Neural progenitor cell (in vitro differentiated cells): Measurements from ENCODE around the gene BICD1. TPM values are rescaled to one million over a fixed set of nuclear protein-coding genes. Genes with fewer than 3 reads are reported as not detected.

Experiments used
- DNase-seq: peaks from one replicate; pipeline ENCODE4 v3.0.0-alpha.2; 2016; ENCODE audit warnings: low spot score
- H2AFZ ChIP-seq: fragments of 200-600 bp; sonication (generic); replicated peaks from 2 replicates; pipeline ENCODE4 v1.6.1; 2016; ENCODE audit warnings: antibody characterized with exemption
- H3F3A ChIP-seq: fragments of 200-600 bp; sonication (generic); 2 replicates; pipeline ENCODE4 v1.6.1; 2016; ENCODE audit warnings: antibody characterized with exemption, low read depth
- H3K27ac ChIP-seq: fragments of 200-600 bp; sonication (generic); 2 replicates; pipeline ENCODE4 v1.5.1; 2016; ENCODE audit warnings: mild to moderate bottlenecking
- H3K27me3 ChIP-seq: fragments of 200-600 bp; sonication (generic); 2 replicates; pipeline ENCODE4 v1.6.1; 2016; ENCODE audit warnings: mild to moderate bottlenecking, moderate library complexity
- H3K36me3 ChIP-seq: fragments of 200-600 bp; sonication (generic); 2 replicates; pipeline ENCODE4 v1.5.1; 2016
- H3K4me1 ChIP-seq: fragments of 200-600 bp; sonication (generic); 2 replicates; pipeline ENCODE4 v1.6.1; 2016; ENCODE audit warnings: mixed run types
- H3K4me2 ChIP-seq: fragments of 200-600 bp; sonication (generic); 2 replicates; pipeline ENCODE4 v1.6.1; 2016
- H3K4me3 ChIP-seq: fragments of 200-600 bp; sonication (generic); 2 replicates; pipeline ENCODE4 v1.5.1; 2016
- H3K79me2 ChIP-seq: fragments of 200-600 bp; sonication (generic); 2 replicates; pipeline ENCODE4 v1.6.1; 2016; ENCODE audit warnings: low read depth
- H3K9ac ChIP-seq: fragments of 200-600 bp; sonication (generic); 2 replicates; pipeline ENCODE4 v1.6.1; 2016
- H3K9me3 ChIP-seq: fragments of 200-600 bp; sonication (generic); 2 replicates; pipeline ENCODE4 v1.5.1; 2016; ENCODE audit warnings: low read depth
- H4K20me1 ChIP-seq: fragments of 200-600 bp; sonication (generic); 2 replicates; pipeline ENCODE4 v1.6.1; 2016; ENCODE audit warnings: low read depth
- H3K27ac Mint-ChIP-seq: 3 replicates; pipeline ENCODE4 v1.8.0; 2021; ENCODE audit warnings: mixed read lengths
- H3K27me3 Mint-ChIP-seq: 2 replicates; pipeline ENCODE4 v1.8.0; 2022; ENCODE audit warnings: low read depth, mild to moderate bottlenecking, inconsistent platforms, moderate library complexity, mixed read lengths; ENCODE audit not compliant: insufficient read depth
- H3K36me3 Mint-ChIP-seq: 3 replicates; pipeline ENCODE4 v1.8.0; 2021; ENCODE audit warnings: mixed read lengths
- H3K4me1 Mint-ChIP-seq: 3 replicates; pipeline ENCODE4 v1.8.0; 2021; ENCODE audit warnings: mixed read lengths
- H3K4me3 Mint-ChIP-seq: 3 replicates; pipeline ENCODE4 v1.8.0; 2021; ENCODE audit warnings: mild to moderate bottlenecking, moderate library complexity, mixed read lengths
- H3K9me3 Mint-ChIP-seq: 3 replicates; pipeline ENCODE4 v1.8.0; 2020; ENCODE audit warnings: mixed read lengths
- CTCF ChIP-seq: fragments of 200-600 bp; sonication (generic); IDR thresholded peaks from 2 replicates; pipeline ENCODE4 v1.5.1; 2017; ENCODE audit warnings: antibody characterized with exemption, mild to moderate bottlenecking
- EZH2 ChIP-seq: fragments of 200-600 bp; sonication (generic); IDR thresholded peaks from 2 replicates; pipeline ENCODE4 v1.6.1; 2017; ENCODE audit warnings: antibody characterized with exemption, mild to moderate bottlenecking, moderate library complexity
- EZH2phosphoT487 ChIP-seq: fragments of 200-600 bp; sonication (generic); IDR thresholded peaks from 2 replicates; pipeline ENCODE4 v1.6.1; 2017; ENCODE audit warnings: antibody characterized with exemption
- total RNA-seq: library from RNA; depleted of rRNA; stranded (reverse); fragments of >200 nt; gene quantifications from 2 replicates; pipeline ENCODE4 v1.2.3, GENCODE V29; 2015; ENCODE audit warnings: low replicate concordance

BICD1 gene
- total RNA-seq, 1 donor from 2014 or later = 23.6 TPM

- Mint-ChIP-seq H3K27me3 (peaks cover 8% of the 10 kb centered on the region), H3K4me1 (peaks cover 24% of the 10 kb centered on the region), H3K4me3 (no peak overlapping the region), H3K27ac (no peak overlapping the region), H3K36me3 (peaks cover 6% of the 10 kb centered on the region), H3K9me3 (peaks cover 6% of the 10 kb centered on the region)
- Histone ChIP-seq H3K36me3 (no peaks in the 10 kb centered on the region), H3K4me3 (no peak overlapping the region), H3K27me3 (no peaks in the 10 kb centered on the region), H3K4me2 (no peak overlapping the region), H4K20me1 (no peaks in the 10 kb centered on the region), H3K9me3 (no peaks in the 10 kb centered on the region), H2AFZ (no peak overlapping the region), H3K79me2 (peaks cover 85% of the 10 kb centered on the region), H3K9ac (no peak overlapping the region), H3F3A (peaks cover 19% of the 10 kb centered on the region), H3K27ac (no peak overlapping the region), H3K4me1 (peaks cover 39% of the 10 kb centered on the region)
- no peak for DNase-seq
- TF ChIP-seq CTCF = no peak
- no peak for TF ChIP-seq EZH2
- TF ChIP-seq EZH2phosphoT487 = no peak
Observed at GRCh38 chr12:32145096-32145495, 38.4 kb downstream of the BICD1 start.

GRCh38 chr12:32146074-32146873 is 39.6 kb downstream of the BICD1 start:
- Histone ChIP-seq H3K27me3 (no peaks in the 10 kb centered on the region), H3K9ac (no peak overlapping the region), H3F3A (peaks cover 8% of the 10 kb centered on the region), H4K20me1 (no peaks in the 10 kb centered on the region), H2AFZ (no peak overlapping the region), H3K36me3 (no peaks in the 10 kb centered on the region), H3K27ac (no peak overlapping the region), H3K4me3 (no peak overlapping the region), H3K9me3 (no peaks in the 10 kb centered on the region), H3K4me2 (no peak overlapping the region), H3K4me1 (peaks cover 27% of the 10 kb centered on the region), H3K79me2 (peaks cover 86% of the 10 kb centered on the region)
- peaks cover 6% of the 10 kb centered on the region for H3K27me3 Mint-ChIP-seq
- TF ChIP-seq EZH2 = no peak
- TF ChIP-seq CTCF = no peak
- no peak for TF ChIP-seq EZH2phosphoT487
- H3K36me3 Mint-ChIP-seq = peaks cover 10% of the 10 kb centered on the region
- DNase-seq = no peak
- H3K9me3 Mint-ChIP-seq = peaks cover 6% of the 10 kb centered on the region
- H3K4me1 Mint-ChIP-seq = peaks cover 14% of the 10 kb centered on the region
- no peak overlapping the region for H3K27ac Mint-ChIP-seq
- H3K4me3 Mint-ChIP-seq = no peak overlapping the region

GRCh38 chr12:32148372-32148771 is 41.7 kb downstream of the BICD1 start:
- Histone ChIP-seq H3K79me2 (peaks cover 80% of the 10 kb centered on the region), H3K4me1 (peaks cover 17% of the 10 kb centered on the region), H3K9me3 (no peaks in the 10 kb centered on the region), H3K9ac (no peak overlapping the region), H3K27me3 (no peaks in the 10 kb centered on the region), H3K4me3 (no peak overlapping the region), H2AFZ (no peak overlapping the region), H3K4me2 (no peak overlapping the region), H3F3A (peaks cover 4% of the 10 kb centered on the region), H3K36me3 (no peaks in the 10 kb centered on the region), H4K20me1 (no peaks in the 10 kb centered on the region), H3K27ac (no peak overlapping the region)
- Mint-ChIP-seq H3K9me3 (peaks cover 6% of the 10 kb centered on the region), H3K4me3 (no peak overlapping the region), H3K27ac (no peak overlapping the region), H3K27me3 (peaks cover 4% of the 10 kb centered on the region), H3K36me3 (peaks cover 14% of the 10 kb centered on the region), H3K4me1 (no peaks in the 10 kb centered on the region)
- DNase-seq = no peak
- TF ChIP-seq EZH2phosphoT487 (no peak), EZH2 (no peak), CTCF (no peak)
